ENCODE data around the gene CBY1. TPM values are rescaled to one million over a fixed set of nuclear protein-coding genes. Genes with fewer than 3 reads are reported as not detected.

CBY1 gene
- total and polyA plus RNA-seq, 12 donors = 33.8 to 74.7 (median 41.4) TPM

DNA sequence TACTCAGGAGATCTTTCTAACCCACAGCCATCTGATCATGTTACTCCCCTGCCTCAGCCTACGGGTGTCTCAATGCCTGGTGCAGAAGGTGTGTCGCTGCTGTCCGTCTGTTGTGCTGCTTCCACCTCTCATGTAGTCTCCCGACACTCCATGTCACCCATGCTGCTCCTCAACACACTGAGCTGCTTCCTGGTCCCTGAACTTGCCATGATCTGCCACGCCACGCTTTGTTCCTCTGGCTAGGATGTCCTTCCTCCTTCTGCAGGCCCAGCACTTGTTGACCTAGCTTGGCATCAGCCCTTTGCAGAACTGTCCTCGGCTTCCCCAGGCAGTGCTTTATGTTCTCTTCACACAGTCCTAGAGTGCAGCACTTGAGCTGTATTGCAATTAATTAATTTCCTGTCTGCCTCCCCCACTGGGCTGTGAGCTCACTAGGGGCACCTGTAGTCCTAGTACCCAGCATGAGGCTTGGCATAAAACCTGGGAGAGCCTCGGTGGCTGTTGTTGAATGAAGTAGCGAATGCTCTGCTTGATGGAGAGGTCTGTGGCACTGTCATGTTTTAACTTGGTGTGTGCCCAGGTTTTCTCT is 58.8 kb downstream of the CBY1 start:
- ATAC-seq (peak in 7 of 8 donors; percentile 11 to 50 (median 21)), DNase-seq (no peak)
- H3K36me3 ChIP-seq = peaks cover 0 to 80% (median 15%) of the 10 kb centered on the region in 9 donors
- H3K27me3 ChIP-seq = no peaks in the 10 kb centered on the region
- 74 to 75% methylated on average over 9 of the region's 9 CpGs for WGBS, 2 donors
- intact Hi-C loops (cut with DNase I) = loop anchor here in 1 of 10 donors (5.0 kb wide), 1 partner anchor 37 kb away; no protein-coding TSS in a partner anchor
- H3K9me3 ChIP-seq = no peaks in the 10 kb centered on the region
- H3K4me3 ChIP-seq = no peak overlapping the region
- peaks cover 3 to 53% (median 39%) of the 10 kb centered on the region in 9 donors for H3K4me1 ChIP-seq
- TF ChIP-seq, protein P1, sequence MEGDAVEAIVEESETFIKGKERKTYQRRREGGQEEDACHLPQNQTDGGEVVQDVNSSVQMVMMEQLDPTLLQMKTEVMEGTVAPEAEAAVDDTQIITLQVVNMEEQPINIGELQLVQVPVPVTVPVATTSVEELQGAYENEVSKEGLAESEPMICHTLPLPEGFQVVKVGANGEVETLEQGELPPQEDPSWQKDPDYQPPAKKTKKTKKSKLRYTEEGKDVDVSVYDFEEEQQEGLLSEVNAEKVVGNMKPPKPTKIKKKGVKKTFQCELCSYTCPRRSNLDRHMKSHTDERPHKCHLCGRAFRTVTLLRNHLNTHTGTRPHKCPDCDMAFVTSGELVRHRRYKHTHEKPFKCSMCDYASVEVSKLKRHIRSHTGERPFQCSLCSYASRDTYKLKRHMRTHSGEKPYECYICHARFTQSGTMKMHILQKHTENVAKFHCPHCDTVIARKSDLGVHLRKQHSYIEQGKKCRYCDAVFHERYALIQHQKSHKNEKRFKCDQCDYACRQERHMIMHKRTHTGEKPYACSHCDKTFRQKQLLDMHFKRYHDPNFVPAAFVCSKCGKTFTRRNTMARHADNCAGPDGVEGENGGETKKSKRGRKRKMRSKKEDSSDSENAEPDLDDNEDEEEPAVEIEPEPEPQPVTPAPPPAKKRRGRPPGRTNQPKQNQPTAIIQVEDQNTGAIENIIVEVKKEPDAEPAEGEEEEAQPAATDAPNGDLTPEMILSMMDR (IDR thresholded peaks at IDR 0.05) = no peak
- H3K27ac ChIP-seq = no peak overlapping the region

DNA sequence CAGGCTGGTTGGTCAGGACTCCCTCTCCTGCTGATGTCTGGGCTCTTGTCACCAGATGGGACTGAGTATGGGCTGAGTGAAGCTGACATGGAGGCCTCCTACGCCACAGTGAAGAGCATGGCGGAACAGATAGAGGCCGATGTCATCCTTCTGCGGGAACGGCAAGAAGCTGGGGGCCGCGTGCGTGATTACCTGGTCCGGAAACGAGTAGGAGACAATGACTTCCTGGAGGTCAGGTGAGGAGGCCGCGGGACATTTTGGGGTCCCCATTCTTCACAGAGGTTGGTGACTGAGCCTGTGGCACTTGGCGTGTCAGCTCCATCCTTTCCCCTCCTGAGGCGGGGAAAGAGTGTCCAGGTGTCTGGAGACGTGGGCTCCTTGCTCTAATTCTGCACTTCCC is 59.4 kb downstream of the CBY1 start:
- H3K36me3 ChIP-seq = peaks cover 0 to 80% (median 15%) of the 10 kb centered on the region in 9 donors
- no peaks in the 10 kb centered on the region for H3K9me3 ChIP-seq
- H3K4me3 ChIP-seq = no peak overlapping the region
- no peak overlapping the region for H3K27ac ChIP-seq
- H3K4me1 ChIP-seq = peaks cover 3 to 52% (median 38%) of the 10 kb centered on the region in 9 donors
- DNase-seq (no peak), ATAC-seq (no peak)
- intact Hi-C loops (cut with DNase I) = loop anchor here in 1 of 10 donors (5.0 kb wide), 1 partner anchor 36 kb away; no protein-coding TSS in a partner anchor
- H3K27me3 ChIP-seq = no peaks in the 10 kb centered on the region
- 94 to 96% methylated on average over 15 of the region's 15 CpGs for WGBS, 2 donors
- TF ChIP-seq, protein P1 (IDR thresholded peaks at IDR 0.05) = no peak

DNA sequence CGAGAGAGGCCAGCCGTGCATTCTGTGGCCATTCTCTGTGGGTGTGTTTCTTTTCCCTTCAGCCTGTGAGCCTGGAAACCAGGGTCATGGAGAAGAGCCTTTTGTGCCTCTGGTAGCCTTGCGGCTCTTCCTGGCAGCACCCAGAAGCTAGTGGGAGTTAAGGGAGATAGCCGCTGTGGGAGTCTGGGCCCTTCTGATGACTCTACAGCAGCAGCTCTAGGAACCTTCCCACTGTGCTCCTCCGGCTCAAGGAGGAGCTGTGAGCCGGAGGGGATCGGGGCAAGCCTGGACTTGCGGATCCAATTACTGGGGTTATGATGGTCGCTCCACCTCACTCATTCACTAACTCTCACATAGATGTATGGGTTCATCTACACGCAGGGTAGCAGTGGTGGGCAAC is 59.8 kb downstream of the CBY1 start:
- TF ChIP-seq, protein P1 (IDR thresholded peaks at IDR 0.05) = no peak
- no peak for DNase-seq
- ATAC-seq = no peak
- peaks cover 0 to 80% (median 19%) of the 10 kb centered on the region in 9 donors for H3K36me3 ChIP-seq
- no peaks in the 10 kb centered on the region for H3K9me3 ChIP-seq
- H3K27me3 ChIP-seq = no peaks in the 10 kb centered on the region
- peaks cover 3 to 52% (median 38%) of the 10 kb centered on the region in 9 donors for H3K4me1 ChIP-seq
- intact Hi-C loops (cut with DNase I) = loop anchor here in 1 of 10 donors (5.0 kb wide), 1 partner anchor 36 kb away; no protein-coding TSS in a partner anchor
- 96 to 98% methylated on average over 10 of the region's 10 CpGs for WGBS, 2 donors
- no peak overlapping the region for H3K4me3 ChIP-seq
- H3K27ac ChIP-seq = no peak overlapping the region

DNA sequence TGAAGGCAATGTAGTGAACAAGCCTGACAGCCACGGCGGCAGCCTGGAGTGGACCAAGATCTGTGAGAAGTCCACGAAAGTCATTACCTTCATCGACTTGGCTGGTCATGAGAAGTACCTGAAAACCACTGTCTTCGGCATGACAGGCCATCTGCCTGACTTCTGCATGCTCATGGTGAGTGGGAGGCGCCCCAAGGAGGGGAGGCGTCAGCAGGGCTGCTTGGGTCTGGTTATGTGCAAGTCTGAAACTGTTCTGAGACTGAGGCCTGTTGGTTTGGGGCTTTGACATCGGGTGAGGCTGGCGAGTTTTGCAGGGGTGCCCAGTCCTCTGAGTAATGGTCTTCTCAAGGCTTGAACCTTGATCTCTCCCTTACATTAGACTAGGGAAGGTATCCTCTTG is 60.4 kb downstream of the CBY1 start:
- DNase-seq (no peak), ATAC-seq (no peak)
- Histone ChIP-seq H3K9me3 (no peaks in the 10 kb centered on the region), H3K4me3 (no peak overlapping the region), H3K4me1 (peaks cover 3 to 51% (median 36%) of the 10 kb centered on the region in 9 donors), H3K27me3 (no peaks in the 10 kb centered on the region), H3K27ac (no peak overlapping the region), H3K36me3 (peaks cover 0 to 80% (median 25%) of the 10 kb centered on the region in 9 donors)
- intact Hi-C loops (cut with DNase I) = loop anchor here in 1 of 10 donors (5.0 kb wide), 1 partner anchor 35 kb away; no protein-coding TSS in a partner anchor
- WGBS, 2 donors = 90 to 96% methylated on average over 9 of the region's 9 CpGs
- TF ChIP-seq, protein P1 (IDR thresholded peaks at IDR 0.05) = no peak

Data from heart right ventricle (tissue), 16 donors.